ENCODE measurements around the gene TEAD3. TPM values are rescaled to one million over a fixed set of nuclear protein-coding genes. Genes with fewer than 3 reads are reported as not detected.

Gene TEAD3
- total RNA-seq, 4 donors from 2014 or later: 13.7 to 33.5 (median 29.3) TPM

DNA sequence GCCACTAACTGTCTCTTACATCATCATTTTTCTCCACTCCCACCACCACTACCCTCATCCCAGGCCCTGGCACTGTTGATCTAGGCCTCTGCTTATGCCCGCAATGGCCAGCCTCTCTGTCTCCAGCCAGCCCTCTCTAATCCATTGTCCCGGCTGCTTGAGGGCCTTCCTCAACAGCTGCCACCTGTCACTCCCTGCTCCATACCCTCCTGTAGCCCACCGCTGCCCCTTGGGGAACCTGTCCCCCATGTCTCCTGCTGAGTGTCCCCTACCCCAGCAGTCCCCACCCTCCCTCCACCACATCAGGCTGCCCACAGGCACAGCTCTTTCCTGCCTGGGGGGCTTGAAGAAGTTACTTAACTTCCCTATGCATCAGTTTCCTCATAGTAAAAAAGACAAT, 13.4 kb downstream of the TEAD3 start:
- peak overlapping the region in 3 of 4 donors; percentile 31 to 99 (median 32) for H3K27ac ChIP-seq
- peaks cover 34 to 55% (median 39%) of the 10 kb centered on the region in 3 donors for H3K4me1 ChIP-seq
- H3K4me3 ChIP-seq: no peak overlapping the region
- no peaks in the 10 kb centered on the region for H3K27me3 ChIP-seq
- 85 to 94% methylated on average over 3 of the region's 3 CpGs for WGBS, 2 donors
- intact Hi-C loops (cut with DNase I): no loop called here
- TF ChIP-seq, protein P1, sequence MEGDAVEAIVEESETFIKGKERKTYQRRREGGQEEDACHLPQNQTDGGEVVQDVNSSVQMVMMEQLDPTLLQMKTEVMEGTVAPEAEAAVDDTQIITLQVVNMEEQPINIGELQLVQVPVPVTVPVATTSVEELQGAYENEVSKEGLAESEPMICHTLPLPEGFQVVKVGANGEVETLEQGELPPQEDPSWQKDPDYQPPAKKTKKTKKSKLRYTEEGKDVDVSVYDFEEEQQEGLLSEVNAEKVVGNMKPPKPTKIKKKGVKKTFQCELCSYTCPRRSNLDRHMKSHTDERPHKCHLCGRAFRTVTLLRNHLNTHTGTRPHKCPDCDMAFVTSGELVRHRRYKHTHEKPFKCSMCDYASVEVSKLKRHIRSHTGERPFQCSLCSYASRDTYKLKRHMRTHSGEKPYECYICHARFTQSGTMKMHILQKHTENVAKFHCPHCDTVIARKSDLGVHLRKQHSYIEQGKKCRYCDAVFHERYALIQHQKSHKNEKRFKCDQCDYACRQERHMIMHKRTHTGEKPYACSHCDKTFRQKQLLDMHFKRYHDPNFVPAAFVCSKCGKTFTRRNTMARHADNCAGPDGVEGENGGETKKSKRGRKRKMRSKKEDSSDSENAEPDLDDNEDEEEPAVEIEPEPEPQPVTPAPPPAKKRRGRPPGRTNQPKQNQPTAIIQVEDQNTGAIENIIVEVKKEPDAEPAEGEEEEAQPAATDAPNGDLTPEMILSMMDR (IDR thresholded peaks at IDR 0.05): no peak
- no peak for TF ChIP-seq POLR2A (IDR thresholded peaks at IDR 0.05)
- no peaks in the 10 kb centered on the region for H3K9me3 ChIP-seq
- H3K36me3 ChIP-seq: peaks cover 0 to 64% (median 0%) of the 10 kb centered on the region in 3 donors
- DNase-seq: no peak

GRCh38 chr6:35483062-35483461, 13.8 kb downstream of the TEAD3 start:
- Histone ChIP-seq H3K27me3 (no peaks in the 10 kb centered on the region), H3K4me1 (peaks cover 30 to 51% (median 35%) of the 10 kb centered on the region in 3 donors), H3K27ac (peak overlapping the region in 3 of 4 donors; percentile 31 to 99 (median 32)), H3K36me3 (peaks cover 0 to 68% (median 0%) of the 10 kb centered on the region in 3 donors), H3K9me3 (no peaks in the 10 kb centered on the region), H3K4me3 (no peak overlapping the region)
- DNase-seq: no peak
- intact Hi-C loops (cut with DNase I): no loop called here
- WGBS, 2 donors: 93 to 95% methylated on average over 4 of the region's 4 CpGs
- TF ChIP-seq, protein P1 (IDR thresholded peaks at IDR 0.05): no peak
- TF ChIP-seq POLR2A (IDR thresholded peaks at IDR 0.05): no peak

DNA sequence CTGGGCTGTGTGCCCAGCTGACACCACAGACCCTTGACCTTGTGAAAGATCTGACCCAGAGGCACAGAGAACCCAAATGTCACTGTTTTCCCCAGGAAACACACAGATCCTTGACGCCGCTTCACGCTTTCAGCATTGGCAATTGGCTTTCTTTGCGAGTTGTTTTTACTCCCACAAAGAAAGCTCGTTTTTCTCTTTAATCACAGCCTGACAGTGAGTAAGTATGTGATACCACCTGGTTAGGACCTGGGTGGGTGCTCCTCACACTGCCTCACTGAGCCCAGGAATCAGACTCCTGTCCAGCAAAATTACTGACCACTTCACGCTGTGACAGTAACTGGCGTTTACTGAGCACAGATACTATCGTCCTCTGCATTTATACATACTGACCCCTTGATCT, 15.7 kb downstream of the TEAD3 start:
- no peak for DNase-seq
- Histone ChIP-seq H3K36me3 (peaks cover 0 to 86% (median 0%) of the 10 kb centered on the region in 3 donors), H3K27me3 (no peaks in the 10 kb centered on the region), H3K4me3 (no peak overlapping the region), H3K27ac (peak overlapping the region in 2 of 4 donors; percentile 31 to 99), H3K9me3 (no peaks in the 10 kb centered on the region), H3K4me1 (peaks cover 13 to 41% (median 18%) of the 10 kb centered on the region in 3 donors)
- WGBS, 2 donors: 62 to 72% methylated on average over 8 of the region's 8 CpGs
- intact Hi-C loops (cut with DNase I): no loop called here
- TF ChIP-seq, protein P1 (IDR thresholded peaks at IDR 0.05): no peak
- no peak for TF ChIP-seq POLR2A (IDR thresholded peaks at IDR 0.05)

DNA sequence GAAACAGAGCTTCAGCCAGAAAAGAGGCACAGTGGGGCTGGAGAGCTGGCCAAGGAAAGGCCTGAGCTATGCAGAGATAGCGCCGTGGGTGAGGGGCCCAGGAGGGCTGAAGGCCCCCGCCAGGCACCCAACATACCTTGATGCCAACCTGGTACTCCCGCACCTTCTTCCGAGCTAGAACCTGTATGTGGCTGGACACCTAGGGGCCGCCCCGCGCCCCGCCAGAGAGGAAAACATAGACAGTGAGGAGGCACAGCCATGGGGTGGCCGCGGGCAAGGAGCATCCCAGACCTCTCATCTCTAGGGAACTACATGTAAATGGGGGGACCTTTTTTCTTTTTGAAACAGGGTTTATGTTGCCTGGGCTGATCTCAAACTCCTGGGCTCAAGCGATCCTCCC, 16.7 kb downstream of the TEAD3 start:
- 93 to 97% methylated on average over 10 to 12 of the region's 12 CpGs for WGBS, 2 donors

GRCh38 chr6:35478259-35478658, 18.6 kb downstream of the TEAD3 start:
- no peak for TF ChIP-seq POLR2A (IDR thresholded peaks at IDR 0.05)
- TF ChIP-seq, protein P1 (IDR thresholded peaks at IDR 0.05): no peak
- DNase-seq: no peak
- WGBS, 2 donors: 63 to 100% methylated on average over 3 of the region's 7 CpGs
- Histone ChIP-seq H3K27me3 (no peaks in the 10 kb centered on the region), H3K4me3 (no peak overlapping the region), H3K36me3 (peaks cover 4 to 100% (median 5%) of the 10 kb centered on the region in 3 donors), H3K9me3 (no peaks in the 10 kb centered on the region), H3K27ac (no peak overlapping the region), H3K4me1 (peaks cover 0 to 33% (median 4%) of the 10 kb centered on the region in 3 donors)
- intact Hi-C loops (cut with DNase I): no loop called here

More for the DNA sequence above, 16.7 kb downstream of the TEAD3 start:
- Histone ChIP-seq H3K27me3 (no peaks in the 10 kb centered on the region), H3K27ac (peak overlapping the region in 1 of 4 donors; percentile 31), H3K4me1 (peaks cover 5 to 41% (median 7%) of the 10 kb centered on the region in 3 donors), H3K4me3 (no peak overlapping the region), H3K9me3 (no peaks in the 10 kb centered on the region), H3K36me3 (peaks cover 0 to 97% (median 0%) of the 10 kb centered on the region in 3 donors)
- intact Hi-C loops (cut with DNase I): no loop called here
- no peak for DNase-seq
- TF ChIP-seq, protein P1 (IDR thresholded peaks at IDR 0.05): no peak
- TF ChIP-seq POLR2A (IDR thresholded peaks at IDR 0.05): no peak

Data from esophagus squamous epithelium (tissue), 5 donors.